NCI-H1417 treated with DMSO at 0.1 percent for 48 hours (cell line): ENCODE measurements around the gene COL4A5.

Experiments
- DNase-seq: peaks from one replicate; lab custom pipeline; 2025; lab: John Stamatoyannopoulos, UW

Gene COL4A5

DNA sequence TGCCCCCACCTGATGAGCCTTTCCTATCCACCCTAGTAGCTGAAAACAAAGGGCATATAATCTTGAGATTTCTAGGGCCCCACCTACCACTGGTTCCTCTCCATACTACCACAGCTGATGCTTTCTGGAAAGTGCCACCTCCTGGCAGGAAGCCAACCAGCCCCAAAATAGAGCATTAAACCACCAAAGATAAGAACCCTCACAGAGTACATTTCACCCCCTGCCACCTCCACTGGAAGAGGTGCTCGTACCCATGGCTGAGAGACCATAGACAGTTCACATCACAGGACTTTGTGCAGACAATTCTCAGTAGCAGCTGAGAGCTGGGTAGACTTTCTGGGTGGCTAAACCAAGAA, 202.6 kb downstream of the COL4A5 start:
- DNase-seq = no peak

DNA sequence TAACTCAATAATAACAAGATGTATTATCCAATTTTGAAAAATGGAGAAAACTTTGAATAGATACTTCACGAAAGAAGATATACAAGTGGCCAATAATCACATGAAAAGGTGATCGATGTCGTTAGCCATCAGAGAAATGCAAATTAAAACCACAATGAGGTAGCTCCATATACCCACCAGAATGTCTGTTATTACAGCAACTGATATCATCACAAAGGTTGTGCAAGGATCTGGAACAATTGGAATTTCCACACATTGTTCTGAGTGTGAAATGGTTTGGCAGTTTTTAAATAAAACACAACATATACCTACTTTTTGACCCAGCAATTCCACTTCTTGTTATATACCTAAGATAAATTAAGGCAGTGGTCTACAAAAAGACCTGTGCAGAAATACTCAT, 225.1 kb downstream of the COL4A5 start:
- no peak for DNase-seq

DNA sequence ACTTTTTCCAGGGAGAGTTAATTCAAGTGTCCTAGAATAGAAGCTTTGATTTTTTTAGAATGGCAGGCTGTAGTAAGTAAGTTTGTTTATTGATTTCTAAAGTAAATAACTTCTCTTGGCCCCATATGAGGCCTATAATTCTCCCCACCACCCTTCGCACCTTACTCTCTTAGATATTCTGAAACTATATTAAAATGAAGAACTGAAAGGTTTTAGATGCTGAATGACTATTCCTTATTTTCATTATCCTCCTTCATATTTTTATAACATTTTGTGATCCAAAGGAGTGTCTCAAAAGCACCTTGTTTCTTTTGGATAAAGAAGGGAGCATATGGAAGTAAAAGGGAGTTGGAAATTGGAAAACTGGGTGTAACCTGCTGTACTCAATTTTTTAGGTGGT, 226.5 kb downstream of the COL4A5 start:
- no peak for DNase-seq

DNA sequence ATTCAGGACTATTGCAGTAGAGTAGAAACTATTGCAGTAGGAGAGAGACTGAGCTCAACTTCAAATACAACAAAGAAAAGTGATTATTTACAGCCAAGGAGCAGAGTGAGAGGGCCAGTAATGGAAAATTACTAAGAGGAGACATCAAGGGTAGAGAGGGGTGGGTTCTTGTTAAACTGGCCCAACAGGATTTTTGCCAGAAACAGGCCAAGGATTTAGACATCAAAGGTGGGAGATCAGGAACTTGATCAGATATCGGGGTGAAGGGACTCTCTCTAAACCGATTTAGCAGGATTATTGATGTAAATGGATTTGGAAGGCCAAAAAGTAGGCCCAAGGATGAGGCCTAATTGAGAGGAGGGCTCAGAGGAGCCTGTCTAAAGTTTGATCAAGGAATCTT, 231.9 kb downstream of the COL4A5 start:
- DNase-seq = no peak

DNA sequence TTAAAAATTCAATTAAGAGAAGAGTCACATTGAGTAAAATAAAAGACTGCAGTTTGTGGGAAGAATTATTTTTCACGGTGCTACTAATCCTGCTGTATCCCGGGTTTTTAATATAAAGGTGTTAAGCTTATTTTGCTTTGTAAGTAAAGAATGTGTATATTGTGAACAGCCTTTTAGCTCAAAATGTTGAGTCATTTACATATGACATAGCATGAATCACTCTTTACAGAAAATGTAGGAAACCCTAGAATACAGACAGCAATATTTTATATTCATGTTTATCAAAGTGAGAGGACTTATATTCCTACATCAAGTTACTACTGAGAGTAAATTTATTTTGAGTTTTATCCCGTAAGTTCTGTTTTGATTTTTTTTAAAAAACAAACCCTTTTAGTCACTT, 257.1 kb downstream of the COL4A5 start:
- no peak for DNase-seq

DNA sequence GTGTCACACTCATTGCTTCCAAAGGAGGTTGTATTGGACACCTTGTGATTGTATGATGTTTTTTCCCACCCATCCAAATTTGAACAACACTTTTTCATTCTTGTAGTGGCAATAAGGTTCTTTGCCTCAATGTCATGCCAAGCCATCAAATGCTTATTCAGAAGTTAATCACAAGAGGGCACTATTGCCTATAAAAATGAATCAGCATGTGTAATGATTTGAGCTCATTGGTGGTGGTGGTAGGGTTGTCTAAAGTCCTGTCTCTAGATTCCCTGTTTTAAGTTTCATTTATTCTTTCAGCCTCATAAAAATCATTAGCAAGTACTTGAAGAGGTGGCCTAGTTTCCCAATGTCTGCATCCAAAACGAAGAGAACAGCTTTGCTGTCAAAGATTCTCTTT, 259.7 kb downstream of the COL4A5 start:
- DNase-seq = no peak

DNA sequence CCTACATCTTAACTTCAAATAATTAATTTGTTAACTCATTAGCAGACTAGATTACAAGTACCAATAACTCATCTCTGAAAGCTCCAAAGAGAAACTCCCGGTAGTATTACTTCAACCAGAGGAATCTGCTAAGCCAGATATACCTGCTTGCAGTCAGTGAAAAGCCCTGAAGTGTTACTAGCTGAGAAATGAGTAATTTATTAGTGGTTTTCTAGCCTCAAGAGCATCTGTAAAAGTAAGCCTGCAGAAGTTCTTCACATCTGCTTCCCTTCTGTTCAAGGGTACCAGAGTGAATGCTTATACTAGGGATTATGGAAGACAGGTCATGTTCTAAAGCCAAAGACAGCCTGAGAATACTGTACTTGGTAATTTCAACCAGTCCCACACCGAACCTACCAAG, 262.0 kb downstream of the COL4A5 start:
- no peak for DNase-seq

DNA sequence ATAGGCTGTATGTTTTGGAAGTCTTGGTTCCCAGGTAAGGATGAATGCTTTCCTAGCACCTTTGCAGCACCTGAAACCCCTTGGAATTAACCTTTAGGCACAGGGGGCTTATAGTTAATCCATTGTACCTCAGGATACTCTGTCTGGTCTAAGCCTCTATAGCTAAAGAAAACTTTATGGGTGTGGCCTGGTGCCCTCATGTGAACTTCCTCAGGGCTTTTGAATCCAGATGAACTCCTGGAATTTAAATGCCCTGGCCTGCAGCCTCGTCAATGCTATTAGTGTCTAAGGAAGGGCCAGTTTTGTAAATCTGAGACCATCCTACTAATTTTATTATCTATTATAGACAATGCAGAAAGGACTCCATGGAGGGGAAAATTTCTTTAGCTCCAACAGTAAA, 262.9 kb downstream of the COL4A5 start:
- DNase-seq = no peak

DNA sequence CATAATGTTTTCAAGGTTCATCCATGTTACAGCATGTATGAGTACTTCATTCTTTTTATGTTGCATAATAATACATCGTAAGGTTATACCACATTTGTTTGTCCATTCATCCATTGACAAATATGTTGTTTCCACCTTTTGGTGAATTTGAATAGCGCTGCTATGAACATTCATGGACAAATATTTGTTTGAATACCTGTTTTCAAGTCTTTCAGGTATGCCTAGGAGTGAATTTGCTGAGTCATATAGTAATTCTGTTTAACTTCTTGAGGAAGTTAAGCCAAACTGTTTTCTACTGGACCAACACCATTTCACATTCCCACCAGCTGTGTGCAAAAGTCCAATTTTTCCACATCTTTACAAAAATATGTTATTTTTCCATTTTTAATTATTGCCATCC, 265.2 kb downstream of the COL4A5 start:
- no peak for DNase-seq

DNA sequence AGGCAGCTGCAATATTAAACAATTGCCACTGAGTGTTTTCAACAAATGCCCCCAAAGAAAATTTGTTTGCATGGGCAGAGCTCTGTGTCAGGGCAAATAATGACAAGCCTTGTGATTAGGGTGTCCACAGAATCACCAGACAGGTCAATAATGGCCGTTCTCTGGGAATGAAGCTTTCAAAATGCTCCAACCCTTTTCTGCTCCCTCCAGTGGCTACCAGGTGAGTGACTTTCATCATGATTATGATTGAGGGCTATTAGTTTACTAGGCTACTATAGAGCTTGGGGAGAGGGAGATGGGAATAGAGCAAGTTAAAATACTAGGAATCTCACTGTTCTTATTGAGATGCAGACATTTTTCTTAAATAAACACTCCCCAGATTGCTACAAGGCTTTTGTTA, 273.2 kb downstream of the COL4A5 start:
- DNase-seq = no peak

DNA sequence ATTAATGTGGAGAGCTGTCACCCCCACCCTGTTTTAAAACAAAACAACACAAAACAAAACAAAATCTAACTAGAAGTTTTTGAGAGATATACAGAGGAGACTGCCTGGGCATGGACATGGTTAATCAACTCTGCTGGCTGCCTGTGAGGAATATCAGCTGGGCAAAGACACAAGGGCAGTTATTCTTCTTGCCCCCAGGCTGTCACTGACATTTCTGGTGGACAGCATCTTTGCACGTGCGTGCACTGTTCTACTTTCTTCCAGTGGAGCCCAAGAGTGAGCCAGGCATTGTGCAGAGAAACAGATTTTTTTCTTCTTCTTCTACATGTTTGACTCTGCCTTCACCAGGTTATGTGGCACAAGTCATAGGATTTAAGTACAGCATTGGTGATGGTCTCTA, 282.9 kb downstream of the COL4A5 start:
- no peak for DNase-seq

DNA sequence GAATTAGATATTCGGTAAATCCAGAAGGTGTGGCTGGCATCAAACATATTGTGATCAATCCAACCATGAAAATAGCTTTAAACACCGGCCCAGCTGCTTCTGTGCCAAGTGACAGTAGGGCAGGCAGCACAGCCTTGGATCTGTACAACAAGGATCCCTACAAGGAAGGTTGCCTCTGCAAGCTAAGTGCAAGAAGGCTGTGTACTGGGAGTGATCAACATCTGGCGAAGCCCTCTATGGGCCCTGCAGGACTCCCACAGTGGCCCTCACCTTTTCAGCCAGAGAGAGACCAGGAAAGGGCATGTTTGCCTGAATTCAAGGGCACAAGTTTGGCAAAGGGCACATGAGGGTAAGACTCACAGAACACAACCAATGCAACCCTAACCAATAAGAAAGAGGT, 287.1 kb downstream of the COL4A5 start:
- no peak for DNase-seq

DNA sequence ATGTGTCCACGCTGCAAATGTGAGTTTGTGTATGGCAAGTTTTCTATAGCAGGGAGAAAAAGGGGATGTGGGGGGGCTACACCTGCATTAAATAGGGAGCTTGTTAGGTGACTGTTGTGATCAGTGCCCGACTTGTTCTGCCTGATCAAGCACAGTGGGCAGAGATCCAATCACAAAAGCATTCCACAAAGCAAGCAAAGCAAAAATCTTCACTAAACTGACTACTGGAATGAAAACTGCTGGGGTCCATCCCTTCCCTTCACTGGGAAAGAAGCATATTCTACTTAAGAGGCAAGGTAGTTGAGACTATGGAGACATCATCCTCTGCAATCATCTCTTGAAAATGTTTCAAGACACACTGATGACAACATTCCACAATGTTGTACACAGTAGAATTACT, 291.5 kb downstream of the COL4A5 start:
- no peak for DNase-seq

DNA sequence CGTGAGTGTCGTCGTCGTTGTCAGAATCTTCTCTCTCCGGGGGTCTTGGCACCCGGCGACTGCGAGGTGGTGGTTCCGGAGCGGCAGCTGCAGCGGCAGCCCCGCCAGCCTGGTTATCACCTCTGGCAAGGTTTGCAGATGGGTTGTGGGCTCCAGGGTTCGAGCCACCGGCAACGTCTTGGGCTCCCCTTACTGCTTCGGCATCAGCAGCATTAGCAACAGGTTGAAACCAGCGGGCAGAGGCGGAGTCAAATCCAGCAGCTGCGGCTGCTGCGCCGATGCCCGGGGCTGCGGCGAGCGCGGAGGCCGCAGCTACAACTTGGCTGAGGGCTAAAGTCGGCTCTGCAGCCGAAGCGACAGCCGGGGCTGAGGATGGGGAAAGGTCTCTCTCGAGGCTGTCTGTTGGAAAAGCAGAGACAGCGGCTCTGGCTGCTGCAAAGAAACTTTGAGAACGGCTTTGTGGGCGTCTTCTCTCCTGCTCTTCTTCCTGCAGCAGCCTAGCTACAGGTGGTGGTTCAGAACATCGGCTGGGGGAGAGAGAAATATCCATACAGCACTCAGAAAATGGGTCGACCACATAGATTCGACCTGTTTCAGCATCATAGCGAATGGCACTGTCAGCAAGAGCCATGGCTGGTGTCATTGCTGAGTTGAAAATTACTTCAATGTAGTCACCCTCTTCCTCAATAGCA, 293.1 kb downstream of the COL4A5 start:
- no peak for DNase-seq

DNA sequence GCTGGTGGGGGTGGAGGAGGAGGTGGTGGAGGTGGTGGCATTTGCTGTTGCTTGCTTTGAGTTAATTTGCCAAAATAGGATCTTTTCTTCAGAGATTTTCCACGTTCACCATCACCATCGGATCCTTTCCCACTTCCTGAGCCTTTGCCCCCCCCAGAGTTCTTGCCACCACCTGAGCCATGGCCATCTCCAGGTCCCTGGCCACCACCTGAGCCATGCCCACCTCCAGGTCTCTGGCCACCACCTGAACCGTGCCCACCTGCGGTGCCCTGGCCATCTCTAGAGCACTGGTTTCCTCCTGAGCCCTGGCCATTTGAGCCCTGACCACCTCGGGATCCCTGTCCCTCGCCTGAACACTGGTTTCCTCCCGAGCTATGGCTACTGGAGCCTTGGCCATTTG, 294.8 kb downstream of the COL4A5 start:
- no peak for DNase-seq

DNA sequence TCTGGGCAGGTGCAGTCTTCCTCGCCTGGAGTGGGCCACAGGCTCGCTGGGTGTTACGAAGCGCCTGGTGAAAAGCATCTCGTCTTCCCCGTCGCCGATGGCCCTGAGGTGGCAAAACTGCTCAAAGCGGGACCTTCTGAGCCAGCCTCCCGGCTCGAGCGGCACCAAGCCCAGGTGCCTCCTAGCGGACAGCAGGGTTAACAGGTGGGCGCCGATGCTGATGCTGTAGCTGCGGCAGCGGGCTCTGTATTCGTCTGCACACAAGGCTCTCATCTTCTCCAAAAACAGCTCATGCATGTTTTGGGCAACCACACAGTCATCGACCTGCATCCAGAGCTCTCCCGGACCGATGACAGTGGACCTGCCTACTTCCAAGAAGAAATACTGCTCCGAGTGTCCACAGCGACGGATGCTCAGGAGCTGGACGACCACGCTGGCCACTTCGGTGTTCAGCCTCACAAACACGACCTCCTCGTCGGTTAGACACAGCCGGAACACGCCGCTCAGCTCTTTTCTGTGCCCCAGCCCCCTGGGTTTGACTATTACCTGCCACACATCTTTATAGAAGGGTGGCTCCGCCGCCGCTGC, 295.5 kb downstream of the COL4A5 start:
- DNase-seq = no peak

DNA sequence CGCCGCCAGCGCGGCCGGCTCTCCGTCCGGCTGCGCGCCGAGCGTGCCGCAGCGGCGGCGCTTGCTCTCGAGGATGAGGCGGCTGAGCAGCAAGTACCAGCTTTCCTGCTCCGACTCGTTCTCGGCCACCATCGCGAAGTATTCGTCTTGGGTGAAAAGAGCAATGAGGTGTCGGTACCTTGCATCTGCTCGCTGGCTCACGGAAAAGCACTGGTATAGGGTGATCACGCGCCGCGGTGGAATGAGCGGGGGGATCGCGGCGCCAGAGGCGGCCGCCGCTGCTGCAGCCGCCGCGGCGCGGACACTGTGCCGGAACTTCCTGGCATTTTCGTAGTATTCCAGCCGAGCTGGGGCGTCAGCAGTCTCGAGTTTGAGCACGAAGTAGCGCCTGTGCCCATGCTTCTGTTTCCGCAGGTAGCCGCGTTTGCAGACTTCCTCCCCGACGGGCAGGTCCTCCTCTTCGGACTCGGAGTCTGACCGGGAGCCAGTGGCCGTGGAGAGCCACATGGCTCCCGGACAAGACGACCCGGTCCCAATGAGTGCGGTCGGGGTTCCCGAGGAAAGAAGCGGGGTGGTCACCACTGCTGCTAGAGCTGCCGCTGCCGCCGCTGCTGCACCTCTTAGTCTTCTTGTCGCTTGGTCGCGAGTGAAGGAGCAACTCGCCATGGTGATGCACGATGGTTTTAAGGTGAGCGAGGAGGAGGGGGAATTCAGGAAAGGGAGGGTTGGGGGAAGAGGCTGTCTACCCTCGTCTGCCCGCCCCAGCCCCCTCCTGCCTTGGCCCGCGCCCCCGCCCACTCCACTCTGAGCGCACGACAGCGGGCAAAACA, 296.3 kb downstream of the COL4A5 start:
- no peak for DNase-seq

DNA sequence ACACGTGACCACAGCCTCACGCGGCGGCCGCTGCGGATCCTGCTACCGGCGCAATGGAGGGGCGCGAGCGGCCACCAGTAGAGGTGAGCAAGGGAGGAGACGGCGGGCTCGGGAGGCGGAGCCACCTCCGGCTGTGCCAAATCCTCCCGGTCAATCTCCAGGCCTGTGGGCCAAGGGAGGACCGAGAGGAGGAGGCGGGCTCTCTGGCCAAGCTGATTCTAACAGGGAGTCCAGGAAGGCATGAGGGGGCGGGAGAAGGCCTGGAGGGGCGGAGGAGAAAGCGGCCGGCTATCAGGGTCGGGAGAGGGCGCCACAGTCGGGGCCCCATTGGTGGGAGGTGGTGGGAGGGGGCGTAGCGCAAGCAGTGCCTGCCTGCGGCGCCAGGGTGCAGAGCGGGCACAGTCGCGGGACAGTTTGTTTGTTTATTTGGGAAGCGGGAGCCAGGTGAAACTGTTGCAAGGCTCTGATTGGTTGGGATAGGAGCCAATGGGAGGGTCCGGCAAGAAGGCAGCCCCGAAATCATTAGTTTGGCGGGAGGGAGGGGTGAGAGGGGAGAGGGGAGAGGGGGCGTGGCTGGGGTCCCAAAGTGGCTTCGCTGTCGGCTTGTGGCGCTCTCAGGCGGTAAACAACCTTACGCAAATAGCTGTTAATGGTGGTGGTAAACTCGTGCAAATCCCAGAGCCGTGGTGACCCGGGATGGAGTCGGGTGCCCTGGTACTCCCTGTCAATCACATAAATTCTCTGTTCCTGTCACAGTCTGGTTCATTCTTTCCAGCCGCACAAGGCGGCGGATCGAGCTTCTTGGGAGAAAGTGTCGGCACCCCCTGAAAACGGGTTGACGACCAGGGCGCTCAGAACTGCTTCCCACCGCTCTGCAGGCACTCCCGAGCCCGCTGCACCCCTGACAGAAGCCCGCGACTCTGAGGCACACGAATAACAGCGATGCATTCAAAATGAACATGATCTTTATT, 297.2 kb downstream of the COL4A5 start, which contains the start of gene IRS4:
IRS4 (minus strand) TSS at position 55 of the 971 bp plus-strand sequence.
- no peak for DNase-seq

DNA sequence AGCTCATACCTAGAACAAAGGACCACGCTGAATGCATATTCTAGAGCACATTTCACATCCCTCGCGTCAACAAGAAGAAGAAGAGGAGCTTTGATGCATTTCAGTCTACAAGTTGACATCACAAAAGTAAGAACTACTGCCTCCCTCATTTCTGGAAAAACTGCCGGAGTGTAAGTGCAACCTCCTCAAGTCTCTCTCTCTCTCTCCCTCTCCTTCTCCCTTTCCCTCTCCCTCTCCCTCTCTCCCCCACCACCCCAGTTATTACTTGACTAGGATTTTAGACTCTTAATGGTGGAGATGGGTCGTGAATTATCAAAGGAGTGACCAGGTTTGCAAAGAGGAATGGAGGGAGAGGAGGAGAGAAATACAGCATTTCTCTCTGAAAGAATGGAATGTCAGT, 298.1 kb downstream of the COL4A5 start:
- DNase-seq = no peak

DNA sequence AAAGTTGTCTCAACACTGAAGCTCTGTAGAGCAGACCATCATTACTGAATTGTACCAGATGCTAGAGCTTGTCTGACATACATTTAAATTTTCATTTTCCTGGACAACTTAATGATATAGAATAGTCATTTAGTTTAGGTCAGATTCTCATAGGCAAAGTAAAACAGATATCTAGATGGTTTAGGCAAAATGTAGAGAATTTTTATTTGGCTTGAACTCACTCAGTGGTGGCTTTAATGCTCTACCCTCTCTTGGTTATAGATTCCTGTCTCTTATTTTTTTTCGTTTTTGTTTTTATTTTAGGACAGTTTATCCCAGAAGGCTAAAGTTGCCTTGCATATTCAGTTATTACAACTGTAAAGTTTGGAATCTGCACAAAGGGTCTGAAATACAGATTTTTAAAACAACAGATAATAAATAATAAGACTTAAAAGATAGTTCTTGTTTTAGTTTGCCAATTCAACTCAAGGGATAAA, 300.7 kb downstream of the COL4A5 start:
- DNase-seq = no peak
